Activated T-cell treated with anti-CD3 and anti-CD28 coated beads, Interleukin-2, amount 50 U/mL, for 48 hours (primary cell): ENCODE data around the gene TFG.
"Not testable (repeated sequence)": the region's sequence is repeated elsewhere in the genome, so short reads cannot be mapped to it uniquely, and the experiment has no call there.

Experiments
- DNase-seq, 2 experiments: peaks; one replicate each; pipeline ENCODE4 v3.0.0-alpha.2; 2020

TFG gene

GRCh38 chr3:100708989-100709841, at the start of gene TFG:
TFG (plus strand) TSS chr3:100709494; CDS start chr3:100713686, 4,192 bp downstream.
- peak; percentile 98 to 99 for DNase-seq

- not testable (repeated sequence) for DNase-seq
These were observed 48.0 kb upstream of the TFG start for GRCh38 chr3:100661294-100661693.

- no peak for DNase-seq
These were observed 47.0 kb upstream of the TFG start for GRCh38 chr3:100662113-100662823.

- DNase-seq = peak; percentile 34 to 37
These were observed 44.1 kb upstream of the TFG start for GRCh38 chr3:100665230-100665629.

GRCh38 chr3:100666699-100667098, 42.6 kb upstream of the TFG start:
- DNase-seq = not testable (repeated sequence)

GRCh38 chr3:100667316-100667715, 42.0 kb upstream of the TFG start:
- DNase-seq = not testable (repeated sequence)

- DNase-seq = not testable (repeated sequence)
These were observed 38.3 kb upstream of the TFG start for GRCh38 chr3:100670995-100671394.

- no peak for DNase-seq
These were observed 27.8 kb upstream of the TFG start for GRCh38 chr3:100681496-100681895.

- DNase-seq = no peak
These were observed 27.0 kb upstream of the TFG start for GRCh38 chr3:100682056-100682853.

GRCh38 chr3:100682854-100683760, 26.2 kb upstream of the TFG start:
- DNase-seq = no peak

- DNase-seq = no peak
These were observed 16.1 kb upstream of the TFG start for GRCh38 chr3:100693225-100693624.

- DNase-seq = no peak
These were observed 13.6 kb upstream of the TFG start for GRCh38 chr3:100695696-100696095.

GRCh38 chr3:100696161-100696560, 13.1 kb upstream of the TFG start:
- no peak for DNase-seq

GRCh38 chr3:100697172-100697571, 12.1 kb upstream of the TFG start:
- DNase-seq = no peak

GRCh38 chr3:100697723-100698285, 11.5 kb upstream of the TFG start:
- DNase-seq = no peak

- DNase-seq = no peak
These were observed 10.6 kb upstream of the TFG start for GRCh38 chr3:100698736-100699135.

- DNase-seq = no peak
These were observed 8.6 kb upstream of the TFG start for GRCh38 chr3:100700708-100701107.

GRCh38 chr3:100702082-100702979, 7.0 kb upstream of the TFG start:
- DNase-seq = no peak

GRCh38 chr3:100702980-100703345, 6.3 kb upstream of the TFG start:
- DNase-seq = no peak

GRCh38 chr3:100703865-100704264, 5.4 kb upstream of the TFG start:
- DNase-seq = no peak

- no peak for DNase-seq
These were observed 2.9 kb upstream of the TFG start for GRCh38 chr3:100706365-100706764.
